RWPE2 (cell line): ENCODE measurements around the gene CHCHD3.

Experiments
- ATAC-seq: fragments of 200-7000 bp; cut with Tn5 transposase; 3 replicates; pipeline ENCODE4 v1.9.1; 2021; ENCODE audit warnings: low read depth
- DNase-seq: peaks from one replicate; pipeline ENCODE4 v3.0.0-alpha.2; 2020; ENCODE audit warnings: low spot score
- H3K27ac ChIP-seq: fragments of 450-650 bp; 2 replicates; pipeline ENCODE4 v1.5.1; 2017; ENCODE audit warnings: mild to moderate bottlenecking; ENCODE audit not compliant: poor library complexity, severe bottlenecking
- H3K27me3 ChIP-seq: fragments of 250-450 bp; sonication (Bioruptor Pico); 2 replicates; pipeline ENCODE4 v1.5.1; 2021; ENCODE audit warnings: mild to moderate bottlenecking, moderate library complexity; ENCODE audit not compliant: insufficient read depth, poor library complexity, severe bottlenecking
- H3K36me3 ChIP-seq: fragments of 250-450 bp; sonication (Bioruptor Pico); 2 replicates; pipeline ENCODE4 v1.5.1; 2020; ENCODE audit warnings: low read depth, mild to moderate bottlenecking, moderate library complexity
- H3K4me1 ChIP-seq: fragments of 250-450 bp; sonication (Bioruptor Pico); 2 replicates; pipeline ENCODE4 v1.5.1; 2021; ENCODE audit warnings: mild to moderate bottlenecking, moderate library complexity; ENCODE audit not compliant: insufficient read depth, poor library complexity, severe bottlenecking
- H3K4me3 ChIP-seq: fragments of 250-450 bp; sonication (Bioruptor Pico); 2 replicates; pipeline ENCODE4 v1.5.1; 2021; ENCODE audit warnings: mild to moderate bottlenecking, moderate library complexity; ENCODE audit not compliant: severe bottlenecking
- H3K9me3 ChIP-seq: fragments of 250-450 bp; sonication (Bioruptor Pico); 2 replicates; pipeline ENCODE4 v1.5.1; 2021; ENCODE audit warnings: mild to moderate bottlenecking, moderate library complexity; ENCODE audit not compliant: severe bottlenecking
- CTCF ChIP-seq: fragments of 450-650 bp; IDR thresholded peaks from one replicate; pipeline ENCODE4 v1.5.1; 2017; ENCODE audit warnings: mild to moderate bottlenecking, moderate library complexity; ENCODE audit not compliant: poor library complexity, severe bottlenecking

The CHCHD3 gene

GRCh38 chr7:132758986-132759385, 322.9 kb downstream of the CHCHD3 start:
- no peak for DNase-seq

GRCh38 chr7:132757783-132758182, 324.1 kb downstream of the CHCHD3 start:
- Histone ChIP-seq H3K36me3 (no peaks in the 10 kb centered on the region), H3K27me3 (no peaks in the 10 kb centered on the region), H3K4me3 (no peak overlapping the region), H3K4me1 (peaks cover 8% of the 10 kb centered on the region), H3K9me3 (no peaks in the 10 kb centered on the region), H3K27ac (no peak overlapping the region)
- DNase-seq (no peak), ATAC-seq (no peak)
- TF ChIP-seq CTCF: no peak

More at GRCh38 chr7:132758986-132759385, 322.9 kb downstream of the CHCHD3 start:
- Histone ChIP-seq H3K4me3 (no peak overlapping the region), H3K4me1 (peaks cover 8% of the 10 kb centered on the region), H3K27me3 (no peaks in the 10 kb centered on the region), H3K27ac (no peak overlapping the region), H3K36me3 (no peaks in the 10 kb centered on the region), H3K9me3 (no peaks in the 10 kb centered on the region)
- no peak for TF ChIP-seq CTCF
- ATAC-seq: no peak

- H3K9me3 ChIP-seq: no peaks in the 10 kb centered on the region
- H3K4me1 ChIP-seq: peaks cover 8% of the 10 kb centered on the region
- H3K36me3 ChIP-seq: no peaks in the 10 kb centered on the region
- no peaks in the 10 kb centered on the region for H3K27me3 ChIP-seq
- ATAC-seq: no peak
- H3K27ac ChIP-seq: no peak overlapping the region
- DNase-seq: no peak
- no peak overlapping the region for H3K4me3 ChIP-seq
- no peak for TF ChIP-seq CTCF
These were observed 325.4 kb downstream of the CHCHD3 start for GRCh38 chr7:132756484-132756990.

- no peak for DNase-seq
- ATAC-seq: no peak
- no peaks in the 10 kb centered on the region for H3K9me3 ChIP-seq
- TF ChIP-seq CTCF: no peak
- H3K27ac ChIP-seq: no peak overlapping the region
- peaks cover 8% of the 10 kb centered on the region for H3K4me1 ChIP-seq
- no peaks in the 10 kb centered on the region for H3K36me3 ChIP-seq
- H3K4me3 ChIP-seq: no peak overlapping the region
- no peaks in the 10 kb centered on the region for H3K27me3 ChIP-seq
These were observed 326.1 kb downstream of the CHCHD3 start for GRCh38 chr7:132755538-132756483.

- no peak overlapping the region for H3K4me3 ChIP-seq
- TF ChIP-seq CTCF: no peak
- no peaks in the 10 kb centered on the region for H3K36me3 ChIP-seq
- DNase-seq (no peak), ATAC-seq (no peak)
- H3K27ac ChIP-seq: no peak overlapping the region
- no peaks in the 10 kb centered on the region for H3K9me3 ChIP-seq
- peaks cover 8% of the 10 kb centered on the region for H3K27me3 ChIP-seq
- H3K4me1 ChIP-seq: no peaks in the 10 kb centered on the region
These were observed 329.5 kb downstream of the CHCHD3 start for GRCh38 chr7:132752431-132752830.
